AG20443 (cell line): ENCODE results near the gene CDK13.
A peak's percentile ranks its signal among the peaks of the same experiment; 100 is the strongest.

Experiments
- DNase-seq: peaks from one replicate; pipeline ENCODE4 v3.0.0; 2012; ENCODE audit warnings: low spot score, mixed read lengths

CDK13 gene

DNA sequence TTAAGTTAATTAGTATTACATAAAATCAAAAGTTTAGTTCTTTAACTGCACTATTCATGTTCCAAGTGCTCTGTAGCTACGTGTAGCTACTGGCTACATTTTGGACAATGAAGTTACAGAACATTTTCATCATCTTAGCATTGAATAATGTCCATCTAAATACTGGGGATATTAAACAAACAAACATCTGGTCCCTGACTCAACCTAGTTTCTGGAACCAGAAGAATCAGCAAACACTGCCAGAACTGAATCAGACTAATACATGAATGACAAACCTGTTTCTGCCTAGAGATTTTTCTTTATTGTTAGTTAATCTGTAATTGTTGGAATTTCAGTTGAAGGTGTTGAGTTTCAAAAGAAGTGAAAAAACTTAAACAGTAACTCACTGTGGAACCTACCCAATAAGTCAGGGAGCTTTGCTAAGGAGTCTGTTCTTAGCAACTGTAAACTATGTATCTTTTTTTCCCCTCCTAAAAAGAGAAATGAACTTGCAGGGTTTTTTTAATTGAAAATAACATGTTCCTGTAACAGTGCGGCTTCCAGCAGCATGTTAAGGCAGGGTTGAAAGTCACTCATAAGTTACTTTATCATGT, 58.3 kb downstream of the CDK13 start:
- peak; percentile 49 for DNase-seq

DNA sequence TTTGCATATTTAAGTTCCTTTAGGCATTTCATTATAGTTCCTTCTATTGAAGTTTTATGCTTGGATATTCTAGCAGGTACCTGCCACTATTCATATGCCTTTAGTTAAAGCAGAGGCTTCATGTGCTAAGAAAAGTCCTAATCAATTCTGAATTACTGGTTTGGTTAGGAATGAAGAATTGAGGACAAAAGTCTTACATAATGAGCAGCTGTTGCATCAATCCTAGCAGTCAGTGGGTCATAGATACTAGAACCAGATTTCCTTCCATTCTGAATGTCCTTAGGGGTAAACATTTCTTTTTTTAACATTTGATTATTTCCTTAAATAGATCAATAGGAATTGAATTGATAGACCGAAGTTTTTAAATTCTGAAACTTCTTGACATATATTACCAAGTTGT, 59.2 kb downstream of the CDK13 start:
- no peak for DNase-seq

DNA sequence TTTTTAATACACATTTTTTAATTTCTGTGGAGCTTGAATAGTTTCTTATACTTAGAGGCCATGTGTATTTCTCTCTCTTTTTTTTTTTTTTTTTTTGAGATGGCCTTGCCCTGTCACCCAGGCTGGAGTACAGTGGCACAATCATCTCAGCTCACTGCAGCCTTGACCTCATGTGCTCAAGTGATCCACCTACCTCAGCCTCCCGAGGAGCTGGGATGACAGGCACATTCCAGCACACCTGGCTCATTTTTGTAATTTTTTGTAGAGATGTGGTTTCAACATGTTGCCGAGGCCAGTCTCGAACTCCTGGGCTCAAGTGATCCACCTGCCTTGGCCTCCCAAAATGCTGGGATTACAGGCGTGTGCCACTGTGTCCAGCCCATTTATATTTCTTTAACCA, 64.3 kb downstream of the CDK13 start:
- no peak for DNase-seq

DNA sequence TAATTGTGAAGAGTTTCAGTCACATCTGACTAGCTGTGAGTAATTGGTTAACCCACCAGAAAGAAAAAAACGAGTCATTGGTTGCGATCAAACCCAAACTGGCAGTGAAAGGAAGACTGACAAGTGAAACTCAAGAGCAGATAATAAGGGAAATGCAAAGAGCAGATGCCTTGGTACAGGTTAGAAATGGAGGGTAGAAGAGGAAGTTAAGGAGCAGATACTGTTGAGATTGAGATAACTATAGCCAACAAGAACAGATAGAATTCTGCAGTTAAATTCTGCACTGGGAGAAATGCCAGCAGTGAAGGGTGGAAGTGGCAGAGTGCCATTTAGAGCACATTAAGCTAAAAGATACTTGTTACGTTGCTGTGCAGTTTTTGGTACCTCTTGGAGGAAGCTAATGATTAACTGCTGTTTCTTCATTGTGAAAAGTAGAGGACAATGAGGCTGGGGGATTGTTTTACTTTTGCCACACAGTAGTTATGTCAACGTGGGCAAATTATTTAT, 65.8 kb downstream of the CDK13 start:
- DNase-seq = peak; percentile 18

DNA sequence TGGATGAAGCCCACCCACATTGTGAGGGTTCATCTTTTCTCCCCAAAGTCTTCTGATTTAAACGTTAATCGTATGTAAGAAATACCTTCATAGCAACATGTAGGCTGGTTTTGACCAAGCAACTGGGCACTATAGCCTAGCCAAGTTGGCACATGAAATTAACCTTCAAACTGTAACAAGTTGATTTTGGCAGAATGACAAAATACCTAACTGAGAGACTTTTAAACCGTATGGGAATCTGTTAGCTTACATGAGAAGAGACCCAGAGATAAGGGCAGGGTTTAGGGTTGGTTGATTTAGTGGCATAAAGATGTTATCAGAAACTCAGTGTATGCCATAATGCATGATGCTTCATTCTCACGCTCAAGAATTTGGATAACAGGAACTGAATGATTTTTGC, 69.5 kb downstream of the CDK13 start:
- no peak for DNase-seq

DNA sequence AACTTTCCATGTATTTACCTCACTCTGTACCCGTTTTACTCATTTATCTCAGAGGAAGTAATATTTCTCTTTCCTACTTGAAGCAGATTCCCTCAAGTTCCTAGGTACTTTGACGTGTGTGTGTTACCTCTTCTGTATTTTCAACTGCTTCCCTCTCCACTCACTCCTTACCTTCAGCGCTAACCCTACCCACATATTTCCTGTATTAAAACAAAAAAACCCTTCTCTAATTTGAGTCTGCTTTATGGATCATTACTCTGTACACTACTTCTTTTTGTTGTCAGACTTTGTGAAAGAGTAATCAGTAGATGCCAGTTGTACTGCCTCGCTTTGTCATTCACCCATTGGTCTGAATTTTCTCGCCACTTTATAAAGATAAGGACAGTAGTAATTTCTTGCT, 74.0 kb downstream of the CDK13 start:
- no peak for DNase-seq

DNA sequence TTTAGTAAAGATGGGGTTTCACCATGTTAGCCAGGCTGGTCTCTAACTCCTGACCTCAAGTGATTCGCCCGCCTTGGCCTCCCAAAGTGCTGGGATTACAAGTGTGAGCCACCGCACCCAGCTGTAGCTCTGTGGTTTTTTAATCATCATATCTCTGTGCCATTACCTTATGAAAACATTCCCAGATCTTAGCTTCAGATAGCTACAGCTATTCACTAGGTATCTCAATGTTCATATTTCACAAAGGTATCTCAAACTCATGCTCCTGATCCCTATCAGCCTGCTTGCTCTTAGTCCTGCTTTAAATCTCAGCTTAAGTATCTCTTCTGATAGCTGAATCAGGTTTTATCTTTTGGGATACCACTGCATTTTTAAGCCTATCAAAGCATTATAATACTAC, 74.8 kb downstream of the CDK13 start:
- DNase-seq = no peak

DNA sequence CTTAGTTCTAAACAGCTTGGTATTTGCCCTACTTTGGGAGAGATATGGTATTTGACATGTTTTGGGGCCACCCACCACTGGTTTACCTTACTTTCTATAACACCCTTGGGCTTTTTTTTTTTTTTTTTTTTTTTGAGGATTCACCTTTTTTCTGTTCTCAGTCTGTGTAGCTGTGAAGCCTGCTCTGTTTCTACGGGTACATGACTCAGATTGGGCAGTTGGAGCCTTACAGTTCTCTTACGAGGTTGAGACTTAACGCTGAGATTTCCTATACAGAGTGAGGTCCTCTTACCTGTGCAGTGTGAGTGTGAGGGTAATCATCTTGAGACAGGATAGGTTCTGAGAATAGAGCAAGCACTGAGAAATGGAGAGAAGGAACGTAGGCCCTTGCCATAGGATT, 77.5 kb downstream of the CDK13 start:
- no peak for DNase-seq

DNA sequence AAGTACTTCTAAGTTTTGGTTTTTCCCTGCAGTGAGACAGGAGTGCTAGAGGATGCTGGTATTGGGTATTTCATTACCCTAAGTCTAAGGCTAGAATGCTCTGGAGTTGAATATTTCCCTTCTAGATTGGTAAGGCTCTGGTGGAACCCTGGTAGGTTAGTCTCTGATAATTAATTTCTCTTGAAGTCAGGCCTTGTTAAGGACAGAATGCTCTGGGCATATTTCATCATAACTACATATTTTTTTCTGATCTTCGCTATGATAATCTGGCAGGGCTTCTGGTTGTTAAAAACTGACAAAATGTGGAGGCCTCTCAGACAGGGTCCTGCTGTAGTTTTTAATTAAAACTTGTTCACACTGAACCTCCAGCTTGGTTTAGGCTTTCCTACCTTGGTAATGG, 83.8 kb downstream of the CDK13 start:
- no peak for DNase-seq

DNA sequence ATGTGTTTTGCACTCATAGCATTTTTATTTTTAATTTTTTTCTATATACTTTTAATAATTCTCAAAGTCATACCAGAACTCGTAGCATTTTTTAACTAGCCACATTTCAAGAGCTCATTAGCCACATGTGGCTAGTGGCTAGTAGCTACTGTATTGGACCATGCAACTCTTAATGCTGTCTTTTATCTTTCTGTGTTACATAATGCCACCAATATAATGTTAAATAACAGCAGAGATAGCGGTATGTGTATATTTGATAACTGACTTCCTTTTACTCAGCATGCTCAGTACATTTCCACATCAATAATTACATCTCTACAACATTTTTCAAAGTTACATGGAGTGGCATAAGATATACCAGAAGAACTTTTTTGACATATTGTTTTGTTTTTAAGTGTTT, 91.4 kb downstream of the CDK13 start:
- DNase-seq = no peak

DNA sequence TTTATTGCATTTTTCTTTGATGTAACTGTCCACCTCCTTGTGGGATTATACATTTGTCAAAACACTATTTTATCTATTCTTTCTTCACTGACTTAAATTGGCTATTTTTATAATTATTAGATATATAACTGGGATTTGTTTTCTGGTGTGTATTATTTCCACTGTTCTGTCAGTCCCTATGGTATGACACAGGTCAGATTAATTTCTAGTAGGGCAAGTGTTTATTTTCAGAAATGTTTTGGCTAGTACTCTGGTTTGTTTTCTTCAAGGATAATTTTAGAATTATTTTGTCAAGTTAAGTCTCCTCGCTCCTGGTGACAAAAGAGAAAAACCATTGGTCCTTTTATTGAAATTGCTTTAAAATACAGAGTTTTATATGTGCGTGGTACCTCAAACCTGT, 93.1 kb downstream of the CDK13 start:
- no peak for DNase-seq

DNA sequence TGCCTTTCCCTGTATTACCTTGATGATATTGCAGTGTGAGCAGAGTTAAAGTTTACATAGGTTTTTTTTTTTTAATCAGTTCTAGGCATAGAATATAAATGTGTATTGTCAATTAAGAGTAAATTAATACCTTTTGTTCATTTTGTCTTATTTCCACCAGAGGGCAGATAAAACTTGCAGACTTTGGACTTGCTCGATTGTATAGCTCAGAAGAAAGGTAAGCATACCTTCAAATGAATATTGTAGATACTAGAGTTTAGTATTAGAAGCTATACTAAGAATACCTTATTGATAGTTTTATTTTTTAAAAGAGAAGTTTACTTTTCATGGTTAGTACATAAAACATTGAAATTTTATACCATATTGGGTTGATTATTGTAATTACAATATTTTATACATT, 97.6 kb downstream of the CDK13 start:
- no peak for DNase-seq

DNA sequence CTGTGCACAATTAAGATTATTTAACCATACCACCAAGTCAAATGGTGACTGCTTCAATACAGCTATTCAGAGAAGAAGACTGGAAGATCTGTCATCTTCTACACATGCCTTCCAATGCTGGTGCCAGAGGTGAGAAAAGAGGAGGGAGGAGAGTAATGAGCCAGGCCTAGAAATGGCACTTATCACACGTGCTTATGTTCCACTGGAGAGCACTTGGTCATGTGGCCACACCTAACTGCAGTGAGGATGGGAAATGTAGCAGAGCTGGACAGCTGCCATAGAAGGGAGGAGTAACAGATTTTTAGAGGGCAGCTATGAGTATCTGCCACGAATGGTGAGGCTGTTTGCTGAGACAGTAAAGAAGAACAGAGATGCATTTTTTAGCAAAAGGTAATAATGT, 107.2 kb downstream of the CDK13 start:
- peak; percentile 41 for DNase-seq

DNA sequence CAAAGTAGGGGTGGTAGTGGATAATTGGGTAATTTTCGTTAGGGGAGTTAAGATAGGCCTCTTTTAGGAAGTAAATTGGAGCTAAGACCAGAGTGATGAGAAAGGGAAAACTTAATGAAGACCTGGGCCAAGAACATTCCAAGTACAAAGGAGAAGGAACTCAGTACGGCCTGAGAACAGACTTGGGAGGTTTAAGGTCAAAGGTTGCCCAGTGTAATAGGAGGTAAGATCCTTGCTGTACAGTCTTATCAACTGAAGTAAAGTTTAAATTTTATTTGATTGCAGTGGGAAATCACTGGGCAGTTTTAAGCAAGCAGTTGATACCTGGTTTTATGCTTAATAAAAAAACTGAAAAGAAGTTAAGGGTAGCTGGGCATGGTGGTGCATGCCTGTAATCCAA, 108.0 kb downstream of the CDK13 start:
- DNase-seq = no peak

DNA sequence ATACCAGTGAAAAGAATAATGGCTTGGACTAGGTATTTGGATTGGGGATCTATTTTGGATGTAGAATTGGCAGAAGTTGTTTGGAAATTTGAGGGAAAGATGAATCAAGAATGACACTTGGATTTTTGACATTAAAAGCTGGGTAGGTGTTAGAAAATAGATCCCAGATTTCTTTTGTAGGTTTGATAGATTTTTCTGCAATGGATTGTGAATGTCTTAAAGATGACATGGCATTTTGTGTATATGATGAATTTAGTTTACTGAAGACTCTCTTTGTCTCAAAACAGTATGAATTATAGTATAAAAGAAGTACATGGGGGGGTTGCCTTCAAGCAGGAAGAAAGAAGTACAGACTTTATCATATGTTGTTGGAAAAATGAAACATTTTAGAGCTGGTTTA, 108.6 kb downstream of the CDK13 start:
- DNase-seq = no peak

DNA sequence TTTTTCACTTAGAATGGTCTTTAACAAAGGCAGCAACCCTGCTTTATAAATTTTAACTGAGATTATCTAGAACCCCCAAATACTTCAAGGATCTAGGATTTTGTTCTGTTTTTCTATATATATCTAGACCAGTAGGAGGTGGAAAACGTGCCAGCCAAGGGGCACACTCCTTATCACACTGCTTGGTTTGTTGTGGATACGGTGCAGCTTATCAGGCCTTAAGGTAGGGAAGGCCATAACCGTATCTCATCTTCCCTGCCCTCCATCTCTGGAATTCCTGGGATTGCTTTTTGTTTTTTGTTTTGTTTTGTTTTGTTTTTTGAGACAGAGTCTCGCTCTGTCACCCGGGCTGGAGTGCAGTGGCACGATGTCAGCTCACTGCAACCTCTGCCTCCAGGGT, 109.0 kb downstream of the CDK13 start:
- DNase-seq = no peak

DNA sequence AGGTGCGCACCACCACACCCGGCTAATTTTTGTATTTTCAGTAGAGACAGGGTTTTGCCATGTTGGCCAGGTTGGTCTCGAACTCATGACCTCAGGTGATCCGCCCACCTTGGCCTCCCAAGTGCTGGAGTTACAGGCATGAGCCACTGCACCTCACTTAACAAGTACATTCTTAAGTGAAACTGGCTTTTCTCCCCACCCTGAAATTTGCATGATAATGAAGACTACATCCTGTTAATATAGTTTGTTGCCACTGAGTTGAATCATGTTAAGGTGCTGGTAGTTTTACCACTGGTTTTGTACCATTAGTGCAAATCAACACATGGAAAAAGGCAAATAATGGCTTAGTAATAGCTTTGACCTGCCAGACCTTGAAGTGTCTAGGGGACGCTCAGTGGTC, 122.2 kb downstream of the CDK13 start:
- DNase-seq = no peak

DNA sequence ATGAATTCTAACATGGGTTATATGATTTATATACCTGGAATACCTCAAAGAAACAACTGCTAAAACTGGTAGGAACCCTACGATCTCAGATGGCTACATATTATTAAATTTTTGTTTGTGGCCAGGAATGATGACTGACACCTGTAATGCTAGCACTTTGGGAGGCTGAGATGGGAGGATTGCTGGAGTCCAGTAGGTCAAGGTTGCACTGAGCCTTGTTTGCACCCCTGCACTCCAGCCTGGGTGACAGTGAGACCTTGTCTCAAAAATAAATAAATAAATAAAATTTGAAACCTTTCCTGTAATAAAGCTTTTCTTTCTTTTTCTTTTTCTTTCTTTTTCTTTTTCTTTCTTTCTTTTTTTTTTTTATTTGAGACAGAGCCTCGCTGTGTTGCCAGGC, 123.2 kb downstream of the CDK13 start:
- DNase-seq = no peak

DNA sequence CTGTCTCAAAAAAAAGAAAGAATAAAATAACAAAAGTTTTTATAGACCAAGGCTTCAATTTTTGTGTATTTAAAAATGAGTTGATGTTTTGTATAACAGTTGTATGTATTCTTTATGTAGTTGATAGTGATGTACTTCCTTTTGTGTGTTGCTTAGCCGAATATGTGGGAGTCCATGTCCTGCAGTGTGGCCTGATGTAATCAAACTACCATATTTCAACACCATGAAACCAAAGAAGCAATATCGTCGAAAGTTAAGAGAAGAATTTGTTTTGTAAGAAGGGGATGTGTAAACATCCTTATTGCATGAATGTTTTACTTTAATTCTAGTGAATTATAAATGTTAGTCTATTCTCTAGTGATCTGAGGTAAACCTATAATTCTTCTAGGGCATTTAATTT, 127.8 kb downstream of the CDK13 start:
- no peak for DNase-seq

DNA sequence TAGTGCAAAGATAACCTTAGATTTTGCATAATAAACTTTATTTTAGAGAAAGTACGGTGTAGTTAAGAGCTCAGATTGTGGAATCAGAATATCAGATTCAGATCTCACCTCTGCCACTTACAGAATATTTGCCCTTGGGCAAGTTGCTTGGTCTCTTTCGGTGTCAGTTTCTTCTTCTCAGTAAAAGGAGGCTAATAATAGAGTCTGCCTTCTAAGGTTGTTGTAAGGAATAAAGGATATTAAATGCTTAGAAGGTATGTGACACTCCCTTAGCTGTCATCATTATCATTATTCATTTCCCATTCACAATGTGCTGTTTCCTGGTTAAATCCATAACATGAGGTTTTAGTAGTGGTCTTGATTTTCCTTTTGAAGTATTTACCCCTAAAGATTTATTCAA, 142.1 kb downstream of the CDK13 start:
- no peak for DNase-seq

DNA sequence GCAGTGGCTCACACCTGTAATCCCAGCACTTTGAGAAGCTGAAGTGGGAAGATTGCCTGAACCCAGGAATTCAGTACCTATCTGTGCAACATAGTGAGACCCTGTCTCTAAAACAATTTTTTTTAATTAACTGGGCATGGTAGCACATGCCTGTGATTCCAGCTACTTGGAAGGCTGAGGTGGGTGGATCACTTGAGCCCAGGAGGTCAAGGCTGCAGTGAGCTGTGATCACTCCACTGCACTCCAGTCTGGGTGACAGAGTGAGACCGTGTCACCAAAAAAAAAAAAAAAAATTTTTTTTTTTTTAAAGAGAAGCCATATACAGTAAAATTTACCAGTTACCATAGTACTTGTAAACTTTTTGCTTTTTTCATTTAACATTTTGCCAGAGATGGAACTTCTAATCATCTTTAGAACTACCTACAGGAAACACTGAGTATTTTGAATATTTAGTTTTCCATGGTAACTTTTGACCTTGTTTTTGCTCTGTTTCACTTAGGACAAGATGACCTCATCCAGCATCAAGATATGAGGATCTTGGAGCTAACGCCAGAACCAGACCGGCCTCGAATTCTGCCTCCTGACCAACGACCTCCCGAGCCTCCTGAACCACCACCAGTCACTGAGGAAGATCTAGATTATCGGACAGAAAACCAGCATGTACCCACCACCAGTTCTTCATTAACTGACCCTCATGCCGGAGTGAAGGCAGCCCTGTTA, 143.7 kb downstream of the CDK13 start:
- no peak for DNase-seq

DNA sequence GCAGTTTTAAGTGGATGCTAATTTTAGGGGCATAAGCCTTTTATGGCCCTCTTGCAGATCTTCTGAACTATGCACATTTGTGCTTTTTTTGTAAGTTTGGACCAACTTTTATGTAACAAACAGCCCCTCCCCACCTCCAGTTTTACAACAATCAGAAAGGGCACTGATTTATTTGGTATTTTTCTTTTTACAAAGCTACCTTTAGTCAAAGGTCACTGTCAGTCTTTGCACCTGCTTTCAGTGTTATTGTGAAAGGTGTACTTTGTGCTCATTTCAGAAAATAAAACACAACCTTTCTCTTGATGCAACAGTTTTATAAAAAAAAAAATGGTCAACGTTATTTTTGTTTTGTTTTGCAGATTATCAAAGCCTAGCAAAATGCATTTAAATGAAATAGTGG, 145.2 kb downstream of the CDK13 start:
- DNase-seq = no peak

DNA sequence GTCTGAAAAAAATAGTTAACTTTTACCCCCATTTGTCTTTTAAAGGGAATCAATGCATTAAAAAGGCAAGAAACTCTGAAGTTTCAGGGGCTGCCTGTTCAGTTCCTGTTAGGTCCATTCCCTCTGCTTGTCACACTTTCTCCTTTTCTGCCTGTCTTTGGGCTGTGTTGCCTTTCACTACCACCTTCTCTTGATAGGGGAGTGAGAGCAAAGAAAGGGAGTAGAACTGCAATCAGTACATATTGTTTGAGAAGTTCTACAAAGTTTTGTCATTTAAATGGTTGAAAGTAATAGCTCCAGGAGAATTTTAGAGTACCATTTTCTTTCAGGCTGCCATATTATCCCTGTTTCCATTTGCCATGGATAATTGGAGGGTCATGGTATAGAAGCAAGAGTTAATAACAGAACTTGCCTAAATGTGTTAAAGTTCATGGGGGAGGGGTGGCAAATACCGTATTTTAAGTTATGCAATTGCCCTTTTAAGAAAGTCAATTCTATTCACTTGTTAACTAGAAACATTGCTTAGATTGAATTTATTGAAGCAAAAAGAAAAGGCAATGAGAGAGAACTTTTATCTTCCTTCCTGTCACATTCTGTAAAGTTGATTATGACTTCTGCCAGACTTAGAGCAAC, 145.8 kb downstream of the CDK13 start:
- DNase-seq = no peak

DNA sequence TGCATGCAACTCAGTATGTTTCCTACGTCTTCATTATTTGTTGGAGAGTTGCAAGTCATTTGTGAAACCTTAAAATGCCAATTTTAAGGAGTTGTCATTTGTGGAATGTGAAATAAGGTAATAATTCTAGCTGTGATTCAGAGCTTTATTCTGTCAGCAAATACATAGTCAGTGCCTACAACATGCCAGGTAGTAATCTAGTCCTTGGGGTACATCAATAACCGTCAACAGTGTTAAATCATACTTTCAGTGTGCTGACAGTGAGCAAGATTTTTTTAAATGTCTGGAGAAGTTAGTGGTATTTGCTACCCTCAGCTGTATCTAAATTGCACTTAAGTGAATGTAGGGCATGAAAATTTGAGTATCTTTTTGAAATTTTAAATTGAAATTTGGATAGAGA, 147.7 kb downstream of the CDK13 start:
- no peak for DNase-seq
